HTR-8/SVneo (cell line): ENCODE data around the gene MYO18B.

ENCODE experiments used
- DNase-seq: peaks from one replicate; pipeline ENCODE4 v3.0.0; 2011; ENCODE audit warnings: low spot score, mixed read lengths; ENCODE audit not compliant: insufficient read length
- FAIRE-seq: peaks from 2 replicates; lab custom pipeline; 2011; peaks lifted over from hg19 to GRCh38; lab: Jason Lieb, UNC

The MYO18B gene

DNA sequence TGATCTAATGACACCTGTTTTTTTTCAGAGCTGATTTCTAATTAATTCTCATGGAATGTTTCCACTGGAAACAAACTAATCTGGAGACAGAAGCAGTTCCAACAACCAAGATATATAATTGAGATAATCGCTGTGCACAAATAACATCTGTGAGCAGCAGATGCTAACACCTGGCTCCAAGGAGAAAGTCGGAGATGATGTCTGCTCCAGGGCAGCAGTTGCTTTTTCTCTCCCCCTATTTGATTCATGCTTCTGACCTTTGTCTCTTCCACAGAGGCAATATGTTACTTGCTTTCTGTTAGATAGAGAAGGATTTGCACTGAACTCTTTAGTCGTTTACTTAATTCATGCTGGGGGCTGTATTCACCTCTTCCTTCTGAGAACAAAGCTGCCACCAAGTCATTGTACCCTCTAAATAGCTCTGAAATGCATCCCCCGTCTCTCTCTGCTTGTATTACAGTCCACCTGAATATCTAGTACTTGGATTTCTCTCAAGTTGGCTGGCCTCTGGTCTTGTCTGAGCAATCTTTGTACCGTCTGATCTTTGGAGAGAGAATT, 187.4 kb downstream of the MYO18B start:
- DNase-seq (no peak), FAIRE-seq (no peak)

DNA sequence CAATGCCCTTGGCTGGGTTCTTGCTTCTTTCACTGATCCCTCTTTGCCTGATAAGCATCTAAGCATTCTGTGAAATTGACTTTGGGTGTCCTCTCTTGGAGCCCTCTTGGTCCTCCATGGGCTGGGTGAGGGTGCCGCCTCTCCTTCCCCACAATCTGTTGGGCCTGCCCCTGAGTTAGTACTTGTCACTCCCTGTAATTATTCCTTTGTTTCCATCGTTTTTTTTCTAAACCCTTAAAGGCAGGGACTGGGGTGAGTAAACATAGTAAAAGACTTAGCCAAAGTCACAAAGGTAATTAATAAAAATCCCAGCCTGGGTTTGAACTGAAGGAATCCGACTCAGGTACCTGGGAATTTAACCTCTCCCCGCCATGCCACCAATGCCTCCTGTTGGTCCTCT, 188.1 kb downstream of the MYO18B start:
- no peak for FAIRE-seq
- no peak for DNase-seq

DNA sequence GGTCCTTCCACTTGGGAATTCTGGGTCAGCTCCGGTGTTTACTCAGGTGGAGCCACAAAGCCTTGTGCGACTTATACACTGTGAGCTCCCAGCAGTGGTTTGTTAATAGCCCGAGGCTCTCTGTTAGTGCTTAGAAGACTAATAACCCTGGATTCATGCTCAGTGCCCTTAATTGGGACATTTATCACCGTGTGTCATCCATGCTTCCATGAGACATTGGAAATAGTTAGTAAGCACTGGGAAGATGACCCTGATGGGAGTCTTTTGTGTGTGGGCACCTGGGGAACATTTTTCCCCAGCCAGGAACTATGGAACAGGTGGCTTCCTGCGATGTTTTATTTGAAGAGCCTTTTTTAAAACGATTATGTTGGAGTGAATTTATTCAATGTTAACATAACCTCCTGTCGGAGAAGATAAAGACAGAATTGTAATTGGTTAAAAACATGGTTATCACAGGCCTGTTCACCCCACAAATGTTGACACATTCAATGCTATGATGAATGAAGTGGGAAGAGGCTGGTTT, 188.9 kb downstream of the MYO18B start:
- FAIRE-seq, result no peak
- no peak for DNase-seq

DNA sequence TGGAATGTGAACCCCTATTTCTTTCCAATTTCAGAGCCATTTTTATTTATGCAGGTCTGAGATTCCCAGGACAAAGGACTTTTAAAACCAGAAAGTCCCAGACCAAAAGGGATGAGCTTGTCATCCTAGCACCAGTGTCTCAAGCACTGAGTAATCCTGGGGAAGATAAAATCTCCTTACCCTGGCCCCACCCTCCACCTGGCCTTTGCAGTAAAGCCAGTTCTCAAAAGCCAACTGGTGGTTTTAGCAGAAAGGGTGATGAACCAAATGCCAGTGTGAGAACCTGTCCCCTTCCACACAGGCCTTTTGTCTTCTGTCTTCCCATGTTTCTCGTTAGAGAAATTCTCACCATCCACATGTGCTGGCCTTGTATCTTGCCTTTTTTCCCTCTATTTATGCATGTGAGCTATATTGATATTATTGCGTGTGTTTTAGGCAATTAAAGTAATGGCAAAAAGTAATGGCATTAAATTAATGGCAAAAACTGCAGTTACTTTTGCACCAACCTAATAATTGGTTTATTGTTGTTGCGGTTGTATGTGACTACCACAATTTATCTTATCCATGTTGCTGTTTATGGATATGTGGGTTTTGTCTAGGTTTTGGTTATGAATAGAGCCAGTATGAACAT, 191.3 kb downstream of the MYO18B start:
- FAIRE-seq (no peak), DNase-seq (no peak)

DNA sequence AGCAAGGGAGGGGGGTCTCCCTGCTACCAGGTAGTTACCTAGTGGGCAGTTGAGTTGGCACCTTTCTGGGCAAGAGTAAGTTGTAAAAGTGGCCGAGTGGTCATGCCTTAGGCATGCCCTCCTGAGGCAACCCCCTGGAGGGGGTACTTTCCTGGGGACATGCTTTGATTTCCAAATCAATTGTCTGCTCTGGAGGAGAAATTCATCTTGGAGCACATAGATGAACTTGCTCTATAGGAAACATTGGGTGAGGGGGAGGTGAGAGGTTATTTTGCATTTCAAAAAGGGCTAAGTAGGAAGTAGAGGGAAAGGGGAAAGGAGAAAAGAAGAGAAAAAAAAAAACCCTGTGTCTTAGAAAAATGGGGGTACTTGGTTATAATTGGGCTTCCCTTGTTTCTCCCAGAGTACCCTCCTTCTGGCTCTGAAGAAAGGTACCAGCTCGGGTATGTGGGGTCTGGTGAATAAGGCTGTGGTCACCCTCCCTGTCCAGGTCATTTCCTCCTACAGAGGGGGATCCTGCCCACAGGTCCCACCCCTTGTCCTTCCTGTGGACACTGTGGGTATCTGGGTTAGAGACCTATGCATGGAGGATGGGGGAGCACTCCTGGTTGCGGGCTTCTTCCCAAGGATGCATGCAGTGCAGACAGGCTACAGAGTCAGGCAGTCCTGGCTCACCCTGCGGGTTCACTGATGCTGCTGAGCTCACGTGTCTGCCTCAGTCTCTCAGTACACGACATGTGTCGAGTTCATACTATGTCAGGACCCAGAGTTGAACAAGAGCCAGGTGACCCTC, 193.5 kb downstream of the MYO18B start:
- DNase-seq, result no peak
- no peak for FAIRE-seq

DNA sequence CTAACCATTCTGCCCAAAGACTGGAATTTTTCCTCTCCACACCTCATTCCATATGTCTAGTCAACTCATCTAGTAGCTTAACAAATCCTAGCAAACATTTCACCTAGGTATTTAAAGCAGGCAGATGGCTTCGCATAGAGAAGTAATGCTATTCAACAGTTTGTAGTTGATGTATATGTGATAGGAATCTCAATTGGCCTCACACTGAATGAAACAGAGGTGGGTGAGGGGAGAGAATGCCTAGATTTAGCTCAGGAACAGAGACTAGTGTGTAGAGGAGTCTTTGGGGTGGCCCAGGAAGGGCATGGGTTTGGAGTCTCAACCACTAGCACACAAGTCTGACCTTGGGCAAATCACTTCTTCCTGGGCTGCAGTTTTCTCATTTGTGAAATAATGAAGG, 196.2 kb downstream of the MYO18B start:
- FAIRE-seq, result no peak

DNA sequence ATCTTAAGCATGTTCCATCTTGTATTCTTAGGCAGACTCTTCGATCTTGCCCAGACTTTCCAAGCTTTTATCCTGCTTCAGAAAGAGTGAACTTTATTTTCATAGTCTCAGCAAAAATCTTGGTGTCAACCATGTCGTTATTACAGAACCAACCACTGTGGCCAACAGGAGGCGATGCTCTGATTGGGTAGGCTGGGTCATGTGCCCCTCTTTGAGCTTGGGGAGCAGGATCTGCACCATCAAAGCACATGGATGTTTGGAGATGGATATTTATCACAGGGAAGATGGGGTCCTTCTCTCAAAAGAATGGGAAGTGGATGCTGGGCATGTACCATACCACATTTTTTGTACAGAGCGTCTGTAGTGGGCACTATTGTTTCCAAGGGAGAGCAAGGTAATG, 197.4 kb downstream of the MYO18B start:
- FAIRE-seq, result no peak
- DNase-seq, result no peak

More for the DNA sequence above, 196.2 kb downstream of the MYO18B start:
- no peak for DNase-seq

DNA sequence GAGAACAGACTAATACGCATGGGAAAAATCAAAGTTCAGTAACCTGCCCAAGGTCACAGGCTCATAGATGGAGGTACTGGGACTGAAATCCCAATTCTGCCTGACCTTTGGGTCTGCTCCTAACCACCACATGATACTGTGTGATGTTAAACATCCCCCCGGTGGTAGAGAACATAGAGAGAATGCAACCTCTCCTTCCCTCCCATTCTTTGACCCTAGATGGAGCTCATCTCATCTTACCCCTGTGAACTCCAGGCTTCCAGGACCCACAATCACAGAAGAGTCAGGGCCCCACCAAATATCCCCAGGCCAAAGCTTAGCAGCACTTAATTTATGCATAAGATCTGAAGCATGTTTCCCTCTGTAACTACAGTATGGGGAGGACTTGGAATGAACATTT, 198.5 kb downstream of the MYO18B start:
- no peak for DNase-seq

DNA sequence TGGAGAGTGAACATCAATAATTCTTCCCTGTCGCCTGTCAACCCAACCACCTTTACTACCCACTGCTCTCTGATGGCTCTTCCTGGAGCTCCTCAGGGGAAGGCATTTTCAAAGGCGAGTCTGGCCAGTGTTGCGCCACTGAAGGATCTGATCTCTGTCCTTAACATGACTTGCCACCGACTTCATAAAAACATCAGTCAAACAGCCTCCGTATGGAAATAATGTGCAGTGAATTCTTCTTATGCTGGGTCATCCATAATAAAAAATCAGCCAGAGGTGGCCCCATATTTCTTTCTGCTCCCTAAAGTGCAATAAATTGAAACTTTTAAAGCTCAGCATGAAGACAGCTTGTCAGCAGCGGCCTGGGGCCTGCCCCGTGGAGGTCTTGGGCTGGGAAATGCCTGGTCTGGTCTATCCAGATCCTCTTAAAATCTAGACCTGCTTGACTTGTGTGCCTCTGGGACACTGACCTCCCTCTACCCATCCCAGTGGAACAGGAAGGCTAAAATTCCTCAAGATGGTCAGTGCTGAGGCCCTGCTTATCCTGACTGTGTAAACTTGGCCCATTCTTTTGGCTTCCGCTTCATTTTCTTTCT, 199.5 kb downstream of the MYO18B start:
- no peak for FAIRE-seq

More for the DNA sequence above, 198.5 kb downstream of the MYO18B start:
- no peak for FAIRE-seq

DNA sequence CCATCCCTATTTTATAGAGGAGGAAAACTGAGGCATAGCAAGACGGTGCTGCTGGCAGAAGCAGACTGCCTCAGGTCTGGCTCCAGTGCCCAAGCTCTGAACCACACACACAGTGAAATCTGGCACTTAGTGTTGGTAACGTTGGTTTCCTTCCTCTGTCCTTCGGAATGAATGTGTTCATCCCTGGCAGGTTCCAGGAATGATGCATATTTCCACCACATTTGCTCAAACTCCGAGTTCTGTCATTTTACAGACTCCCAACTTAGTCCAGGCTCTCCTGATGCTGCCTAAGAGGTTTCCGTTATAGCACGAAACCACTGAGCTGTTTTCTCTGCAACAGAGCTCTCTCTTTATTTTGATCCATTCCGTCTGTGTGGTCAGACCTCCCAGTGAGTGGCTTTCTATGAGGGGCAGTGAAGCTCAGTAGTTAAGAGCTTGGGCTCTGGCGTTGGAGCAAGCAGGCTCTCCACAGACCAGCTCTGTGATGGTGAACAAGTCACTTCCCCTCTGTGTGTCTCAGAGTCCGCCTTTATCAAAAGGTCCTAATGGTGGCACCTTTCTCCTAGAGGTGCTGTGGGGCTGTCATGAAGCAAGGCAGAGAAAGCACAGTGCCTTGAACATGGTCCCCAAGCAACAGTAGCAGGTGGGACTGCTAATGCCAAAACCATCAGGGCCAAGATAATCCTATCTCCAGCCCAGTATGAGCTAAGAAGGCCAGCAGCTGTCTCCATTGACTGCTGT, 200.3 kb downstream of the MYO18B start:
- no peak for DNase-seq
- FAIRE-seq, result no peak

More for the DNA sequence above, 199.5 kb downstream of the MYO18B start:
- DNase-seq, result no peak

DNA sequence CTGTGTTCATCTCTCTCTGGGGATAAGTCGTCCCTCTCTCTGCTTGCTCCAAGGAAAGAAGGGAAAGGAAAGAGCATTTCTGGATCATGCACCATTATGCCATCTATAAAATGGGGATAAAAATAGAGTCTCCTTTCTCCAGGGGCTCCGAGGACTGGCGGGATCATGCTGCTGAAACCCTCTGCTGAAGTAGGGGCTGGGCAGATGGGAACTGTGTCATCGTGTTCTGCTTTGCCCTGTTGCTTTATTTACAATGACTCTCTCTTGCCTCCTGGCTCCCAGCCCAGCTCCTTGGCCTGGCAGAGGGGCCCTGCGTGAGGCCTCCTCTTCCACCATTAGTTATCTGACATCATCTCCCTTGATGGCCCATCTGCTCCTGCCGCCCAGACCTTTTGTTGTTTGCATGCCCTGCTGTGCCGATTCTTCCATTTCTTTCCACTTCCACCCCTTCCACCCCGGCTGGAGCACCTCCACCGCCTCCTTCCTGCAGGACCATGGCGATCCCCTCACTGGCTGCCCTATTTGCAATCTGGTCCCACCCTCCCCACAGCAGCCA, 200.9 kb downstream of the MYO18B start:
- FAIRE-seq, result no peak
- DNase-seq, result no peak

DNA sequence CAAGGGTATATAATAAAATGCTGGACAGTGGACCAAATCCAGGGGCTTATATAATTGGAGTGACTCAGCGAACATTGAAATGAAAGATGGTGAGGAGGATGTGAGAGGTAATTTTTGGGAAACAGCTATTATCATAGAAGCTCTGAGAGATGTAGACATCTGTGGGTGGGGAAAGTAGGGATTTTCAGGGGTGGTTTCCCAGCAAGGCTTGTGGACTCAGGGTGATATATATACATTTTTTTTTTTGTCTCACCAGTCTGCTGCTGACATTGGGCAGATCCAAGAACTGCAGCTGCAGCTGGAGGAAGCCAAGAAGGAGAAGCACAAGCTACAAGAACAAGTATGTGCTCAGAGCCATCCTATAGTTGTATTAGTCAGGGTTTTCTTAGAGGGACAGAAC, 208.1 kb downstream of the MYO18B start:
- FAIRE-seq, result no peak
- DNase-seq, result no peak

DNA sequence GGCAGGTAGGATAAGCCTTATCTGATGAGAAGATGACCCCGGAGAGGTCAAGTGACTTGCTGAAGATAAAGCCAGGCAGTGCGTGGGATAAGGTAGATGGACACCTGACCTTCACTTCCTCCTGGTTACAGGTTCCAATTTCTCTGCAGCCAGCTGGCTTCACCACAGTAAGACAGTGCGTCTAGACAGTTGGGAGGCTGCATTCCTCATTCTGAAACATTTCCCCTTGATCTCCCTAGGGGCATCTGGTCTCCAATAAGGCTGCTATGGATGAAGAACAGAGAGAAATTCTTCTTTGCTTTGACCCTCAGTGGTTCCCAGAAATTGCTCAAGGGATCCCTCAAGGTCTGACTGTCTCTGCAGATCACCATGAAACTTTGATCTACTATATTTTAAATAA, 211.3 kb downstream of the MYO18B start:
- DNase-seq (no peak), FAIRE-seq (no peak)

DNA sequence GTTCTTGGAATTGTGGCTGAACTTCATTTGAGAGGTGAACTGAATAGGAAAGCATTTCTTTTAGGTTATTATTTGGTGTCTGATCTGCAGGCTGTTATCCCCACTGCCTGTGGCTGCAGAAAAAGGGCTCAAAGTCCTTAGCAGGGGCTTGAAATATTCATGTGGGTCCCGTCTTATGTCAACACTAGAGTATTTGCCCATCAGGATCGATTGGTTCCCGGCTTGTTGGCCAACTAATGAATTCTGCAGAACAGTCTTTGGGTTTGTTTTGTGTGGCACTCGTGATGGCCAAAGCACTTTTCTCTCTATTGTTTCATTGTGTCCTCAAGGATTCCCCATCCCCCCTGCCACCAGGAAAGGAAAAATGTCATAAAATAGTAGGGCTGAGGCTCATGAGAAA, 211.9 kb downstream of the MYO18B start:
- no peak for DNase-seq
- no peak for FAIRE-seq

DNA sequence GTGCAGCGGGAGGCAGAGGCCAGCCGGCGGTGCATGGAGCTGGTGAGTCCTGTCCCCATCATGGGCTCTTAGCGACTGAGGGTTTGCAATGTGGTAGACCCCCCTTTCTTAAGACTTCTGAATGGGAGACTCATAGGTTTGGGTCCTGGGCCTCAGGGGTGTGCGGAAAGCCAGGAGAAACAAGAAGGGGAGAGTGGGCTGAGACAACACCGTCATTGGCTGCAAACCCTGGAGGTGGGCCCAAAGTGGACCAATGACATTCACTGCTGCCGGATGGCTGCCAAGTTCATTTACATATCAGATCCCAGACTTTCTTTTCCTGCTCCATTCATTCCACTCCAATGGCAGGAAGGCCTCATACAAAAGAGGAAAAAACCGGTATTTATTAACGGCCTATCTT, 213.3 kb downstream of the MYO18B start:
- no peak for DNase-seq
- FAIRE-seq, result no peak

DNA sequence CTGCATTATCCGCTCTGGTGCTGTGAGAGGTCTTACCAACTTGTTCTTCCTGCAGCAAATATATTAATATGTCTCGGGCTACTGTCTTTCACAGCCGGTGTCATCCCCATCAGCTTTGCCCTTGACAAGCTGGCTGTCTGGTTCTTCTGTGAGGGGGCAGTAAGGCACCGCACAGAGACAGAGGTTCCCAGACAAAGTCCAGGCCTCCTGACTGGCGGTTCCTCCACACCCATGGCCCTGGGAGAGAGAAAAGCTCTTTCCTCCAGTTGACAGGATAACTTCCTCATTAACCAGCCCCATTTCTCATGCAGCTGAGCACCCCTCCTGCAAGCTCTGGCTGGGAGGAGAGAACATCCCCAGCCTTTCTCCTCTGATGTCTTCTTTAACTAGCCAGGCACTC, 214.8 kb downstream of the MYO18B start:
- FAIRE-seq (no peak), DNase-seq (no peak)

DNA sequence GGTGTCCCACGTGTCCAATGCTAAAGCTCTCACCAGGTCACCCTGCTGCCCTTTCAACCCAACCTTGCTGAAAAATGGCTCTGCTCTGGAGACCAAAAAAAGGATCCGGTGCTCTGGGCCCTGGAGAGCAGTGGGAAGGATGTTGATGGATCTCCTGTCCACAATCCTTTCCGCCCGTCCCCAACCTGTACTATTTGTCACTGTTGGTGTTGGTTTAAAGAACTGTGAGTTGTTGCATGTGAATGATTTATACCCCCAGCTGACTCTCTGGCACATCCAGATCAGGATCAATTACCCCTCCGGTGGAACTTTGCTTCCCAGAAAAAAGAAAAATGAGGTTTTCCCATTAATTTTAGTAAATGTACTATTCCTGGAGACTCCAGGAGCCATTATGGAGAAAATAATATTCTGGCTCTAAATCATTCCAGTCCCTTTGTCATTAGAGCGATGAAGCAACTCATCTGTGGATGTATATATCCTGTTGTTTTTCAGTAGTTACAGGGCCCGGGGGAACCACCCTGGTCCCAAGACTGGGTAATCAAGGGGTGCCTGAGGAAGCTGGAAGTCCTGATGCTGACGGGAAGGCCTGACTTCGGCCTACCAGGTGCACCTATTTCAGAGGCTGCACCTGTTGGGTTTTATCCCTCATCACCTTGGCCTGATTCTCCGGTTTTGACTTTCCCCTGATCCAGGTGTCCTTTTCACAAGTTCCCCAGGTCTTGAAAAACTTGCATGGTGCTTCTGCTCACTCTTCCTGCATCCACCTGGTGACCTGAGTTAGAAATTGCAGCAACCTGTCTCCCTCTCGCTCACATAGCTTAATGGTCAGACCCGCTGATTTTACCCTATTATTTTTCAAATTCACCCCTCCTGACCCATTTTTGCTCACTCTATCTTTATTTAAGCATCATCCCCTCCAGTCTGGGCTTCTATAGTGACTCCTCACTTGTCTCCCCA, 218.1 kb downstream of the MYO18B start:
- DNase-seq (no peak), FAIRE-seq (no peak)

DNA sequence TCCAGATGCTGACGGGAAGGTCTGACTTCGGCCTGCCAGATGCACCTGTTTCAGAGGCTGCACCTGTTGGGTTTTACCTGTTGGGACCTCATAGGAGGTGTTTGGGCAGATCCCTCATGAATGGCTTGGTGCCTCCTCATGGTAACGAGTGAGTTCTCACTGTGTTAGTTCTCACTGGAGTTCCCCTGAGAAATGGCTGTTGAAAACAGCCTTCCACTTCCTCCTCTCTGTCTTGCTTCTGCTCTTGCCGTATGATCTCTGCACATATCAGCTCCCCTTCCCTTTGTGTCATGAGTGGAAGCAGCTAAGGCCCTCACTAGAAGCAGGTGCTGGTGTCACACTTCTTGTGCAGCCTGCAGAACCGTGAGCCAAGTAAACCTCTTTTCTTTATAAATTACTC, 219.7 kb downstream of the MYO18B start:
- FAIRE-seq, result no peak
- DNase-seq, result no peak

DNA sequence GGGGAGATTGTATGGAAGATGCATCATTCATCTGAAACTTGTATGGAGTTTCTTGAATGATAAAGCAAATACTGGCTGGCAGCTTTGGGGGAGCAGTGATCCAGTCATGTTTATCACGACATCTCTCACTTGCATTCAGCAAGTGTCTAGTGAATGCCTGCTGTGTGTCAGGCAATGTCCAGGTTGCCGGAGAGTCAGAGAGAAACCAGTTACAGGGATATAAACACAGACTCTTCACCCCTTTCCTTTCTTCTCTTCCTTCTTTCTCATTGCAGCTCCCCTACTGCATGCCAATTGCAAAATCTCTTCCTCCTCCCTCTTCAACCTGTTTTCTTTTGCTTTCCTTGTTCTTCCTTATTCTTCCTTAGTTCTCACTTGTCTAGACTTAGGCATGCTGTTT, 220.7 kb downstream of the MYO18B start:
- no peak for FAIRE-seq

More for the DNA sequence above, 220.7 kb downstream of the MYO18B start:
- DNase-seq, result no peak
